Stimulated activated CD8-positive, alpha-beta memory T cell treated with anti-CD3 and anti-CD28 coated beads, Interleukin-15, amount 100 ng/mL, for 4 hours (primary cell): Measurements from ENCODE around the gene MED4.
"Not testable (repeated sequence)": the region's sequence is repeated elsewhere in the genome, so short reads cannot be mapped to it uniquely, and the experiment has no call there.

Experiments used
- DNase-seq, 2 donors: peaks; one replicate each; pipeline ENCODE4 v3.0.0-alpha.2; 2020; ENCODE audit warnings: low read depth in 2 of 2

Gene MED4

GRCh38 chr13:48094404-48094780 is 512 bp downstream of the MED4 start:
- DNase-seq: no peak

DNA sequence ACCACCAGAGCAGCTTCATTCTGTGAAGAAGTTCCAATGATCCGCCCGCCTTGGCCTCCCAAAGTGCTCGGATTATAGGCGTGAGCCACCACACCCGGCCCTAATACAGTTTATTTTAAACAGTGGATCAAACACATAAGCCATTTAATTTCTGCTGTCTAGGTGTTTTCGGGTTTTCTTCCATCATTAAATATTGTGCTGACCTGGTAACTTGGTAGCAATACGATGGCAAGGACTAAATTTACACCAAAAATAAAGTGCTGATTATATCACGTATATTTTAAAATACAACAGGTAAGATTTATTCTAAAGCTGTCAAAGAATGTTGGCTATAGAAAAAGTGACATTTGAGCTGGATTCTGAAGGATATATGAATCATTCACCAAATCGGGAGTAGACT is 1.3 kb downstream of the MED4 start:
- no peak for DNase-seq

- no peak for DNase-seq
Measured at GRCh38 chr13:48086272-48086671, 8.6 kb downstream of the MED4 start.

DNA sequence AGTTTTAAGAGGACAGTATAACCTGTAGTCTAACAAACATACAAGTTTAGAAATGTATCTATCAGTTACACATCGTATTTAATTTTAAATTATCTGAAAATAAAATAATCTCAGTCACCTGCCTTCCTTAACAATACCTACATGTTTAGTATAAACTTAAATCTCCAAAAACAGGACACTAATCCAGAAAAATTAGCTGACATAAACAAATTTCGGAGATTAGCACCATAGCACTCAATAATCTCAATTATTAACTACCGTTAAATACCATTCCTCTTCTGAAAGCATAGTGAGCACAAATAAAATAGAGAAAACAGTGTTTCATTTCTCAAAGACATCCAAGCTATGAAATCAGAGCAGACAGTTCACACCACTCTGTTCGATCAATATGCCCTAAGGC is 13.2 kb downstream of the MED4 start:
- no peak for DNase-seq

GRCh38 chr13:48078251-48078656 is 16.6 kb downstream of the MED4 start:
- no peak for DNase-seq

DNA sequence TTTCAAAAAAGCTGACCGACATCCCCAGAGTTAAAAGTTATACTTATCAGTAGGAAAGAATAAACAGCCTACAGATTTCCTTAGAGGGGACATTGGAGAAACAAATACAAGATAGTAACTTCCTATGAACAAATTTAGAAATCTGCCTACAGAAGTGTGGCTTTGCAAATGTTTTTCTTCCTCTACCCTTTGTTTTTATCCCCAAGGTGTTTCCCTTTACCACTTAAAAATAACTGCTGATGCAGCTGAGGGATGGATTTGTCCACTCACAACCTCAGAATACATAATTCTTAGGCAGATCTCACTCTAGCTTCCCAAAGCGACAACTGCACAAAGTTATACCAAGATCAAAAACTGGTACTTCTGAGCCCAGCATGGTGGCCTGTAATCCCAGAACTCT is 20.9 kb downstream of the MED4 start:
- no peak for DNase-seq

- no peak for DNase-seq
Measured at GRCh38 chr13:48072787-48073186, 22.1 kb downstream of the MED4 start.

- DNase-seq: no peak
Measured at GRCh38 chr13:48072304-48072703, 22.6 kb downstream of the MED4 start.

DNA sequence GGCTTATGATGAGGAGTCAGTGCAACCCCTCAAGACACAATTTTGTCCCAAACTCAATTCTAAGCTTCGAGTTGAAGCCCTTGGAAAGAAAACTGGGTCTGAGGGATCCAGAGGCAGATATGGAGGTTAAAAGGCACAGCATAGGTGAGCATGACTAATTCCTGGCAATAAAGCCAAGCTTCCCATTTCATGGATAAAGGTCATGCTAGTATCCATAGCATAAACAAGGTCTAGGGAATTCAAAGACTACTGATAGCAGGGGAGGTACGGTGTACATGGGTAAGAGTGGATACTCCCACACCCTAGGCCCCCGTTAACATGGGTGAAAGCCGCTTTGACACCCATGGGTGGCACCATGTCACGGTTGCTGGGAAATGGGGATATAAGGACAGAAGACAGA is 24.0 kb downstream of the MED4 start:
- DNase-seq: no peak

DNA sequence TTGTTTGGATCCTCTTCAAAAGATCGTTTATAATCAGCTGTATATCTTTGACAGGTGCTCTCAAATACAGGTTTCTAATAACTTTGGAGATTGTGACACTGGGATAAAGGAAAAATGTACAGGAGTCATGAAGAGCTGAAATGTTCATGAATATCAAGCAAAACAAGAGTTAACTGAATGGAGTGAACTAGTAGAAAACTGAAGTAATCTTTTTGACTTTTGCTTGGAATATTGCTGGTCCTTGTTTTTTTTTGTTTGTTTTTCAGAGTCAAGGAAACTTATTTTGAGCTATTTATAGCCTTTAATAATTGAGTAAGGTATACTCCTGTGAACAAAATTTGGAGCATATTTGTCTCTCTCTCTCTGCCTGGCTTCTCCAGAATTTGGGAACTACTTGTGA is 25.3 kb downstream of the MED4 start:
- DNase-seq: no peak

- DNase-seq: no peak
Measured at GRCh38 chr13:48068952-48069351, 26.0 kb downstream of the MED4 start.

DNA sequence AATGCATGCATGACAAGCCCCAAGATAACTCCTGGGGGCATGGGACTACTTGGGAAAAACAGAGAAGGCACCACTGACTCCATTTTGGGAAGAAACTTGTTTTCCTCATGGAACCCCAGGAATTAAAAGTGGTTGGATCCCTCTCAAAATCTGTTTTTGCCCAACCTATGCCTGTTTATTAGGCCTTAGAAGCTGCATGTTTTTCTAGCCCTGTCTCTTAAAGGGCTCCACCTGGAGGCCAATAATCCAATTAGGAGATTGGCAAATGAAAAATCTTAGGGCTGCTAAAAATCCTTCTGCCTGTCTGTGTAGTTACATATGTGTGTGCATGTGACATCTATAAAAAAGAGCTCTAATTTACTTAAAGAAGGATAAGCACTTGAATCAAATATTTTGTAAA is 26.9 kb downstream of the MED4 start:
- DNase-seq: no peak

GRCh38 chr13:48066310-48066989 is 28.5 kb downstream of the MED4 start:
- DNase-seq: no peak

- DNase-seq: not testable (repeated sequence)
Measured at GRCh38 chr13:48059951-48060350, 35.0 kb downstream of the MED4 start.

GRCh38 chr13:48058536-48058935 is 36.4 kb downstream of the MED4 start:
- DNase-seq: not testable (repeated sequence)

GRCh38 chr13:48055712-48056111 is 39.2 kb downstream of the MED4 start:
- DNase-seq: no peak

- no peak for DNase-seq
Measured at GRCh38 chr13:48054601-48055000, 40.3 kb downstream of the MED4 start.

DNA sequence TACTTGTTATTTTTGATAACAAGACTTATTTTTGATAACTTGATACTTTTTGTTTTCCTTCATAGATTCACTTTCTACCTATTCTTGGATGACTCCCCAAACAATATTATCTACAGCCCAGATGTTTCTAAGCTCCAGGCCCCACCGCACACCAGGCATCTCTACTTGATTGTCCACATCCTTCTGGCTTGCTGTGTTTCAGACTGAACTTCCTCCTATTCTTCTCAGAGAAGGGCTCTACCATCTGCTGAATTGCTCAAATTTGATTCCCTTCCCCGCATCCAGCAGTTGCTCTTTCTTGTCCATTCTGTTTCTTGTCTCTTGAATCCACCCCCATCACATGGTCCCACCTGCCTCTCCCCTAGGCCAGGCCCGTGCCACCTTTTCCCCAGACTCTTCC is 44.4 kb downstream of the MED4 start:
- DNase-seq: no peak

GRCh38 chr13:48043789-48044503 is 51.0 kb downstream of the MED4 start:
- DNase-seq: no peak

DNA sequence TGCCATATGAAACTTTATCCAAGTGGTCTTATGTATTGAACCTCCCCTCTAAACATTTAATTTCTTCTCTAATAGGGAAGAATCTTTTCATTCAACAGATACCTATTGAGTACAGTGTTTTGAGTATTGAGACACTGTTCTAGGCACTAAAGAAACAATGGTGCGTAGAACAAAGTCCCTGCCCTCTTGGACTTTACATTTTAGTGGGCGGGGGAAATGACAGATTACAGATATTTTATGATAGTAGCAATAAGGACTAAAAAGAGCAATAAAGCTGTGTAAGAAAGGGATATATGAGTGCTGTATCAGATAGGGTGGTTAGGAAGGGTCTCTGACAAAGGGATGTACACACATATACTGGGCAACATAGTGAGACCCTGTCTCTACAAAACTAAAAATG is 52.0 kb downstream of the MED4 start:
- no peak for DNase-seq

GRCh38 chr13:48040896-48041295 is 54.0 kb downstream of the MED4 start:
- no peak for DNase-seq

DNA sequence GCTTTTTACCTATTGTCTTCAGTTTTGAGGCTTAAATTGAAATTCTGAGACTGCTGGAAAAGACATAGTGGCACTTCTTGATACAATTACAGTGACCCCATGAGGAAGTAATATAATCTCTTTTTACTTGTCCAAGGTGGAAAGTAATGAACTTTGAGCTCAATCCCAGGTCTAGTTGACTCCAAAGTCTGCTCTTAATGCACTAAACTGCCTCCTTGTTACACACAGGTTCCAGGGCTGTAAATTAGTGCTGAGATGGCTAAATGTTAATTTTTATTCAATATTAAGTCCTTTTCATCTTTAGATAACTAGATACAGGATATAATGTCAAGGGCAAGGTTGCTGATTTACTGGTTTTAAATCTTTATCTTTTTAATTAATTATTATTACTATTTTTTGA is 54.9 kb downstream of the MED4 start:
- no peak for DNase-seq

GRCh38 chr13:48038761-48039160 is 56.1 kb downstream of the MED4 start:
- DNase-seq: no peak
